ENCODE data around the gene FTSJ1.

FTSJ1 gene

DNA sequence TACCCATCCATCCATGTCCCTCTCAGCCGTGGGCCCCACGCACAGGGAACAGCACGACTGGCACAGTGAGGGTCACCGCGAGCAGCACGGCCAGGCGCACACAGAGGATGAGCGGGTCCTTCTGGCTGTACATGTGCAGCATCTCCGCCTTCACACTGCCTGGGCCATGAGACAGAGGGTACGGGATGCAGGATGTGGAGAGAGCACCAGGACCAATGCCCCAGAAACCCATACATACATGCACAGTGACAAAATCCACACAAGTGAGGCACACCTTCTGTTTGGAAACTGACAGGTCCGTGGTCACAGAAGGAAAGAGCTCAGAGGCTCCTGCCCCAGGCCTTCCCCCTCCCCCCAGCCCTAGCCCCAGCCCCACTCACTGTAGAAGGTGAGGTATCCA lies 15.4 kb upstream of the FTSJ1 start:
- no peak overlapping the region for H3K4me3 ChIP-seq (ENCODE audit: low read length)
- H3K79me2 ChIP-seq (ENCODE audit: low read length) = peaks cover 10% of the 10 kb centered on the region
- H3F3A ChIP-seq (ENCODE audit: insufficient read depth, low read length) = no peaks in the 10 kb centered on the region
- H3K4me1 ChIP-seq (ENCODE audit: low read length) = no peaks in the 10 kb centered on the region
- no peak overlapping the region for H2AFZ ChIP-seq (ENCODE audit: low read length)
- H3K9me3 ChIP-seq (replicated peaks; ENCODE audit: insufficient read depth, low read length) = no peaks in the 10 kb centered on the region
- H4K20me1 ChIP-seq (ENCODE audit: insufficient read depth, low read length) = no peaks in the 10 kb centered on the region
- no peaks in the 10 kb centered on the region for H3K27me3 ChIP-seq (replicated peaks; ENCODE audit: insufficient read depth, low read length)
- no peaks in the 10 kb centered on the region for H3K36me3 ChIP-seq (replicated peaks; ENCODE audit: insufficient read depth, low read length)
- DNase-seq = no peak
- no peak overlapping the region for H3K4me2 ChIP-seq (ENCODE audit: low read depth, low read length)
- H3K27ac ChIP-seq (ENCODE audit: low read length) = no peak overlapping the region
- no peaks in the 10 kb centered on the region for H3K9me2 ChIP-seq (replicated peaks; ENCODE audit: insufficient read depth, low read length)
- TF ChIP-seq EZH2 (optimal IDR thresholded peaks at IDR 0.05; ENCODE audit: low read depth, low read length) = no peak
- no peak for TF ChIP-seq EZH2phosphoT487 (IDR thresholded peaks at IDR 0.05; ENCODE audit: low read length)
- TF ChIP-seq, protein P1, sequence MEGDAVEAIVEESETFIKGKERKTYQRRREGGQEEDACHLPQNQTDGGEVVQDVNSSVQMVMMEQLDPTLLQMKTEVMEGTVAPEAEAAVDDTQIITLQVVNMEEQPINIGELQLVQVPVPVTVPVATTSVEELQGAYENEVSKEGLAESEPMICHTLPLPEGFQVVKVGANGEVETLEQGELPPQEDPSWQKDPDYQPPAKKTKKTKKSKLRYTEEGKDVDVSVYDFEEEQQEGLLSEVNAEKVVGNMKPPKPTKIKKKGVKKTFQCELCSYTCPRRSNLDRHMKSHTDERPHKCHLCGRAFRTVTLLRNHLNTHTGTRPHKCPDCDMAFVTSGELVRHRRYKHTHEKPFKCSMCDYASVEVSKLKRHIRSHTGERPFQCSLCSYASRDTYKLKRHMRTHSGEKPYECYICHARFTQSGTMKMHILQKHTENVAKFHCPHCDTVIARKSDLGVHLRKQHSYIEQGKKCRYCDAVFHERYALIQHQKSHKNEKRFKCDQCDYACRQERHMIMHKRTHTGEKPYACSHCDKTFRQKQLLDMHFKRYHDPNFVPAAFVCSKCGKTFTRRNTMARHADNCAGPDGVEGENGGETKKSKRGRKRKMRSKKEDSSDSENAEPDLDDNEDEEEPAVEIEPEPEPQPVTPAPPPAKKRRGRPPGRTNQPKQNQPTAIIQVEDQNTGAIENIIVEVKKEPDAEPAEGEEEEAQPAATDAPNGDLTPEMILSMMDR (IDR thresholded peaks at IDR 0.05; ENCODE audit: low read length) = no peak
- H3K9ac ChIP-seq (ENCODE audit: low read length) = no peak overlapping the region

GRCh38 chrX:48461830-48462229 lies 14.2 kb upstream of the FTSJ1 start:
- TF ChIP-seq EZH2phosphoT487 (IDR thresholded peaks at IDR 0.05; ENCODE audit: low read length) = no peak
- TF ChIP-seq, protein P1 (IDR thresholded peaks at IDR 0.05; ENCODE audit: low read length) = no peak
- TF ChIP-seq EZH2 (optimal IDR thresholded peaks at IDR 0.05; ENCODE audit: low read depth, low read length) = no peak

GRCh38 chrX:48465336-48465933 lies 10.6 kb upstream of the FTSJ1 start:
- H3K27me3 ChIP-seq (replicated peaks; ENCODE audit: insufficient read depth, low read length) = no peaks in the 10 kb centered on the region
- TF ChIP-seq, protein P1 (IDR thresholded peaks at IDR 0.05; ENCODE audit: low read length) = no peak
- TF ChIP-seq EZH2phosphoT487 (IDR thresholded peaks at IDR 0.05; ENCODE audit: low read length) (no peak), EZH2 (optimal IDR thresholded peaks at IDR 0.05; ENCODE audit: low read depth, low read length) (no peak)
- H3F3A ChIP-seq (ENCODE audit: insufficient read depth, low read length) = no peaks in the 10 kb centered on the region
- H4K20me1 ChIP-seq (ENCODE audit: insufficient read depth, low read length) = no peaks in the 10 kb centered on the region
- no peak overlapping the region for H3K4me3 ChIP-seq (ENCODE audit: low read length)
- no peak for DNase-seq
- H3K9me3 ChIP-seq (replicated peaks; ENCODE audit: insufficient read depth, low read length) = no peaks in the 10 kb centered on the region
- H3K9ac ChIP-seq (ENCODE audit: low read length) = no peak overlapping the region
- no peaks in the 10 kb centered on the region for H3K4me1 ChIP-seq (ENCODE audit: low read length)
- H3K79me2 ChIP-seq (ENCODE audit: low read length) = peaks cover 48% of the 10 kb centered on the region
- H2AFZ ChIP-seq (ENCODE audit: low read length) = no peak overlapping the region
- no peaks in the 10 kb centered on the region for H3K9me2 ChIP-seq (replicated peaks; ENCODE audit: insufficient read depth, low read length)
- no peak overlapping the region for H3K27ac ChIP-seq (ENCODE audit: low read length)
- H3K4me2 ChIP-seq (ENCODE audit: low read depth, low read length) = no peak overlapping the region
- no peaks in the 10 kb centered on the region for H3K36me3 ChIP-seq (replicated peaks; ENCODE audit: insufficient read depth, low read length)

More at GRCh38 chrX:48461830-48462229, 14.2 kb upstream of the FTSJ1 start:
- Histone ChIP-seq H3K27ac (ENCODE audit: low read length) (no peak overlapping the region), H3K4me3 (ENCODE audit: low read length) (no peak overlapping the region), H3K36me3 (replicated peaks; ENCODE audit: insufficient read depth, low read length) (no peaks in the 10 kb centered on the region), H3K9me3 (replicated peaks; ENCODE audit: insufficient read depth, low read length) (no peaks in the 10 kb centered on the region), H3K4me2 (ENCODE audit: low read depth, low read length) (no peak overlapping the region), H2AFZ (ENCODE audit: low read length) (no peak overlapping the region), H3K4me1 (ENCODE audit: low read length) (no peaks in the 10 kb centered on the region), H3K79me2 (ENCODE audit: low read length) (peaks cover 23% of the 10 kb centered on the region), H3F3A (ENCODE audit: insufficient read depth, low read length) (no peaks in the 10 kb centered on the region), H3K9ac (ENCODE audit: low read length) (no peak overlapping the region), H3K27me3 (replicated peaks; ENCODE audit: insufficient read depth, low read length) (no peaks in the 10 kb centered on the region), H4K20me1 (ENCODE audit: insufficient read depth, low read length) (no peaks in the 10 kb centered on the region), H3K9me2 (replicated peaks; ENCODE audit: insufficient read depth, low read length) (no peaks in the 10 kb centered on the region)
- no peak for DNase-seq

Measured in MM.1S (cell line).